ENCODE results near the gene MALAT1.
A peak's percentile ranks its signal among the peaks of the same experiment; 100 is the strongest.

Gene MALAT1

GRCh38 chr11:65540290-65541092 is 41.6 kb downstream of the MALAT1 start:
- peak; percentile 97 for DNase-seq

GRCh38 chr11:65541093-65541982 is 42.5 kb downstream of the MALAT1 start:
- DNase-seq, result no peak

- no peak for DNase-seq
Measured at GRCh38 chr11:65542738-65543390, 44.0 kb downstream of the MALAT1 start.

GRCh38 chr11:65545853-65546216 is 47.0 kb downstream of the MALAT1 start:
- no peak for DNase-seq

GRCh38 chr11:65546217-65546958 is 47.5 kb downstream of the MALAT1 start:
- peak; percentile 95 for DNase-seq

- DNase-seq, result no peak
Measured at GRCh38 chr11:65547446-65548125, 48.7 kb downstream of the MALAT1 start.

- DNase-seq, result no peak
Measured at GRCh38 chr11:65548395-65548794, 49.5 kb downstream of the MALAT1 start.

- no peak for DNase-seq
Measured at GRCh38 chr11:65549096-65549495, 50.3 kb downstream of the MALAT1 start.

- DNase-seq, result no peak
Measured at GRCh38 chr11:65551572-65552387, 52.9 kb downstream of the MALAT1 start.

- DNase-seq, result no peak
Measured at GRCh38 chr11:65552388-65552951, 53.6 kb downstream of the MALAT1 start.

GRCh38 chr11:65553301-65554001 is 54.6 kb downstream of the MALAT1 start:
- peak; percentile 77 for DNase-seq

- DNase-seq, result no peak
Measured at GRCh38 chr11:65554057-65554818, 55.4 kb downstream of the MALAT1 start.

- no peak for DNase-seq
Measured at GRCh38 chr11:65554842-65555430, 56.1 kb downstream of the MALAT1 start.

GRCh38 chr11:65555693-65556231 is 56.9 kb downstream of the MALAT1 start:
- DNase-seq, result peak; percentile 88
